ENCODE data around the gene FGFR1OP2. TPM values are rescaled to one million over a fixed set of nuclear protein-coding genes. Genes with fewer than 3 reads are reported as not detected.
A peak's percentile ranks its signal among the peaks of the same experiment; 100 is the strongest.

FGFR1OP2 gene
- total RNA-seq, 1 experiment from 2014 or later = 86.9 TPM

DNA sequence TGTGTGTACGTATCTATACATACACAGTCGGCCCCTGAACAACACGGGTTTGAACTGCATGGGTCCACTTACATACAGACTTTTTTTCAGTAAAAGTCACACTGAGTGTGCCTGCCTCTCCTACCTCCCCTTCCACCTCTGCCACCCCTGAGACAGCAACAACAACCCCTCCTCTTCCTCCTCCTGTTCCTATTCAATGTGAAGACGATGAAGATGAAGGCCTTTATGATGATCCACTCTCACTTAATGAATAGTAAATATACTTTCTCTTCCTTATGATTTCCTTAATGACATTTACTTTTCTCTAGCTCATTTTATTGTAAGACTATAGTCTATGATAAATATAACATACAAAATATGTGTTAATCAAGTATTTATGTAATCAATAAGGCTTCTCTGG, 50.4 kb downstream of the FGFR1OP2 start:
- H3K27ac Mint-ChIP-seq (ENCODE audit: unreplicated experiment) = no peak overlapping the region
- Histone ChIP-seq H3K36me3 (ENCODE audit: control insufficient read depth, insufficient read depth, low read length) (no peaks in the 10 kb centered on the region; the same call in 1 of the 2 replicates), H3K27me3 (replicated peaks; ENCODE audit: control insufficient read depth, insufficient read depth, low read length) (no peaks in the 10 kb centered on the region), H3K9me3 (no peaks in the 10 kb centered on the region), H3K4me3 (ENCODE audit: low read depth, low read length) (no peak overlapping the region), H3K4me1 (peaks cover 11% of the 10 kb centered on the region)
- intact Hi-C loops (cut with micrococcal nuclease; ENCODE audit: unreplicated experiment) = loop anchor here (2.0 kb wide), 1 partner anchor 14 kb away; no protein-coding TSS in a partner anchor
- peaks cover 15% of the 10 kb centered on the region for H3K36me3 Mint-ChIP-seq (ENCODE audit: insufficient read depth, unreplicated experiment)
- ChIA-PET POLR2A (interaction anchor here (0.6 kb wide), 1 partner anchor 70 kb away, joined by 3 read pairs; no protein-coding TSS in a partner anchor), CTCF (interaction anchor here (0.6 kb wide), 1 partner anchor 887 kb away, joined by 5 read pairs; no protein-coding TSS in a partner anchor)
- TF ChIP-seq, protein P1, sequence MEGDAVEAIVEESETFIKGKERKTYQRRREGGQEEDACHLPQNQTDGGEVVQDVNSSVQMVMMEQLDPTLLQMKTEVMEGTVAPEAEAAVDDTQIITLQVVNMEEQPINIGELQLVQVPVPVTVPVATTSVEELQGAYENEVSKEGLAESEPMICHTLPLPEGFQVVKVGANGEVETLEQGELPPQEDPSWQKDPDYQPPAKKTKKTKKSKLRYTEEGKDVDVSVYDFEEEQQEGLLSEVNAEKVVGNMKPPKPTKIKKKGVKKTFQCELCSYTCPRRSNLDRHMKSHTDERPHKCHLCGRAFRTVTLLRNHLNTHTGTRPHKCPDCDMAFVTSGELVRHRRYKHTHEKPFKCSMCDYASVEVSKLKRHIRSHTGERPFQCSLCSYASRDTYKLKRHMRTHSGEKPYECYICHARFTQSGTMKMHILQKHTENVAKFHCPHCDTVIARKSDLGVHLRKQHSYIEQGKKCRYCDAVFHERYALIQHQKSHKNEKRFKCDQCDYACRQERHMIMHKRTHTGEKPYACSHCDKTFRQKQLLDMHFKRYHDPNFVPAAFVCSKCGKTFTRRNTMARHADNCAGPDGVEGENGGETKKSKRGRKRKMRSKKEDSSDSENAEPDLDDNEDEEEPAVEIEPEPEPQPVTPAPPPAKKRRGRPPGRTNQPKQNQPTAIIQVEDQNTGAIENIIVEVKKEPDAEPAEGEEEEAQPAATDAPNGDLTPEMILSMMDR (IDR thresholded peaks at IDR 0.05; ENCODE audit: insufficient read depth in 1 of 2, low read depth in 1 of 2, low read length in 1 of 2, severe bottlenecking in 1 of 2, unreplicated experiment in 1 of 2) = no peak
- no peaks in the 10 kb centered on the region for H3K27me3 Mint-ChIP-seq (ENCODE audit: insufficient read depth, unreplicated experiment)
- BruUV-seq (replicated peaks) = no TSS peak
- peaks cover 14% of the 10 kb centered on the region for H3K4me1 Mint-ChIP-seq (ENCODE audit: low read depth, unreplicated experiment)
- H3K4me3 Mint-ChIP-seq (ENCODE audit: unreplicated experiment) = no peak overlapping the region
- no peak for DNase-seq
- no peaks in the 10 kb centered on the region for H3K9me3 Mint-ChIP-seq (ENCODE audit: unreplicated experiment)

DNA sequence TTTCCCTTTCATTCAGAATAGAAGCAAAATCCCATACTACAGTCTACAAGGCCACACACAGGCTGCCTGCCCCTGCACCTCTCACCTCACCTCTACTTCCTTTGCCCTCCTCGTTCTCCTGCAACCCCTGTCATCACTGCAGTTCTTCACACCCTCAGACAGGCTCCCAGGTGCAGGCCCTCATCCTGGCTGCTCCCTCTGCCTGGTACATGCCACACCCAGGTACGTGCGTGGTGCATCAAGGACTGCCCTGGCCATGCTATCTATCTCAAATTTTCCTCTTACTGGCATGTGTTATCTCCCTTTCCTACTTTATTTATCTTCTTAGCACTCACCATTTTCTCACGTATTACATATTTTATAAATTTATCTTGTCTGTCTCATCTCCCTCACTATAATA, 51.6 kb downstream of the FGFR1OP2 start:
- Histone ChIP-seq H3K4me3 (ENCODE audit: low read depth, low read length) (no peak overlapping the region), H3K36me3 (ENCODE audit: control insufficient read depth, insufficient read depth, low read length) (no peaks in the 10 kb centered on the region), H3K27me3 (replicated peaks; ENCODE audit: control insufficient read depth, insufficient read depth, low read length) (no peaks in the 10 kb centered on the region), H3K9me3 (no peaks in the 10 kb centered on the region), H3K4me1 (peaks cover 11% of the 10 kb centered on the region)
- no peak overlapping the region for H3K4me3 Mint-ChIP-seq (ENCODE audit: unreplicated experiment)
- no peaks in the 10 kb centered on the region for H3K9me3 Mint-ChIP-seq (ENCODE audit: unreplicated experiment)
- H3K27me3 Mint-ChIP-seq (ENCODE audit: insufficient read depth, unreplicated experiment) = no peaks in the 10 kb centered on the region
- peak in 1 of 2 experiments; percentile 18 for DNase-seq
- intact Hi-C loops (cut with micrococcal nuclease; ENCODE audit: unreplicated experiment) = loop anchor here (2.0 kb wide), 1 partner anchor 13 kb away; no protein-coding TSS in a partner anchor
- H3K36me3 Mint-ChIP-seq (ENCODE audit: insufficient read depth, unreplicated experiment) = peaks cover 11% of the 10 kb centered on the region
- H3K4me1 Mint-ChIP-seq (ENCODE audit: low read depth, unreplicated experiment) = peaks cover 14% of the 10 kb centered on the region
- peak overlapping the region; percentile 1 for H3K27ac Mint-ChIP-seq (ENCODE audit: unreplicated experiment)
- TF ChIP-seq, protein P1 (IDR thresholded peaks at IDR 0.05; ENCODE audit: insufficient read depth in 1 of 2, low read depth in 1 of 2, low read length in 1 of 2, severe bottlenecking in 1 of 2, unreplicated experiment in 1 of 2) = no peak
- no TSS peak for BruUV-seq (replicated peaks)
- CTCF ChIA-PET = interaction anchor here (1.0 kb wide), 1 partner anchor 24 kb away, joined by 5 read pairs; the partner anchor contains the start of gene TM7SF3
- POLR2A ChIA-PET = no interaction called here

DNA sequence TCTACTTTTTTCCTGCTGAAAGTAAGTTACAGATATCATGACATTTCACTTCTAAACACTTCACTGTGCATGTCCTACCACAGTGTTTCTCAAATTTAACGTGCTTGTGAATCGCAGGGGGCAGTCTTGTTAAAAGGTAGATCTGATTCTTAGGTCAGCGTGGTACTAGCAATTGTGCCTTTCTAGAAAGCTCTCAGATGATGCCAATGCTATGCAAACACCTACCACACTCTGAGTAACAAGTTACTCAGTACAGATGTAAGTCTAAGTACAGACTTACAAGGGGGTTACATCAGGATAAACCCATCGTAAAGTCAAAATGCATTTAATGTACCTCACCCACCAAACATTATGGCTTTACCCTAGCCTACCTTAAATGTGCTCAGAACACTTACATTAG, 53.6 kb downstream of the FGFR1OP2 start:
- Mint-ChIP-seq H3K4me1 (ENCODE audit: low read depth, unreplicated experiment) (peaks cover 14% of the 10 kb centered on the region), H3K27ac (ENCODE audit: unreplicated experiment) (no peak overlapping the region), H3K4me3 (ENCODE audit: unreplicated experiment) (no peak overlapping the region), H3K9me3 (ENCODE audit: unreplicated experiment) (no peaks in the 10 kb centered on the region), H3K36me3 (ENCODE audit: insufficient read depth, unreplicated experiment) (peaks cover 6% of the 10 kb centered on the region), H3K27me3 (ENCODE audit: insufficient read depth, unreplicated experiment) (no peaks in the 10 kb centered on the region)
- Histone ChIP-seq H3K36me3 (ENCODE audit: control insufficient read depth, insufficient read depth, low read length) (no peaks in the 10 kb centered on the region), H3K27me3 (replicated peaks; ENCODE audit: control insufficient read depth, insufficient read depth, low read length) (no peaks in the 10 kb centered on the region), H3K4me1 (peaks cover 11% of the 10 kb centered on the region), H3K9me3 (no peaks in the 10 kb centered on the region), H3K4me3 (ENCODE audit: low read depth, low read length) (no peak overlapping the region)
- TF ChIP-seq, protein P1 (IDR thresholded peaks at IDR 0.05; ENCODE audit: insufficient read depth in 1 of 2, low read depth in 1 of 2, low read length in 1 of 2, severe bottlenecking in 1 of 2, unreplicated experiment in 1 of 2) = no peak
- ChIA-PET CTCF (no interaction called here), POLR2A (no interaction called here)
- BruUV-seq (replicated peaks) = no TSS peak
- no peak for DNase-seq
- intact Hi-C loops (cut with micrococcal nuclease; ENCODE audit: unreplicated experiment) = no loop called here

Measured in Caco-2 (cell line).